Measurements from ENCODE around the gene G2E3. TPM values are rescaled to one million over a fixed set of nuclear protein-coding genes. Genes with fewer than 3 reads are reported as not detected.
A peak's percentile ranks its signal among the peaks of the same experiment; 100 is the strongest.

The G2E3 gene
- total RNA-seq, 1 experiment from 2014 or later, result 31.3 TPM

GRCh38 chr14:30588873-30589272, 29.9 kb downstream of the G2E3 start:
- Mint-ChIP-seq H3K4me3 (ENCODE audit: low read depth, unreplicated experiment) (no peak overlapping the region), H3K9me3 (ENCODE audit: low read depth, unreplicated experiment) (peaks cover 3% of the 10 kb centered on the region), H3K36me3 (ENCODE audit: insufficient read depth, unreplicated experiment) (peaks cover 20% of the 10 kb centered on the region), H3K27ac (ENCODE audit: unreplicated experiment) (no peak overlapping the region), H3K4me1 (ENCODE audit: low read depth, unreplicated experiment) (no peaks in the 10 kb centered on the region), H3K27me3 (ENCODE audit: unreplicated experiment) (no peaks in the 10 kb centered on the region)
- BruUV-seq (replicated peaks), result no TSS peak
- no peak for DNase-seq
- CTCF ChIA-PET, result no interaction called here
- intact Hi-C loops (cut with micrococcal nuclease; ENCODE audit: unreplicated experiment), result no loop called here
- TF ChIP-seq CTCF (IDR thresholded peaks at IDR 0.05; ENCODE audit: unreplicated experiment), result no peak

DNA sequence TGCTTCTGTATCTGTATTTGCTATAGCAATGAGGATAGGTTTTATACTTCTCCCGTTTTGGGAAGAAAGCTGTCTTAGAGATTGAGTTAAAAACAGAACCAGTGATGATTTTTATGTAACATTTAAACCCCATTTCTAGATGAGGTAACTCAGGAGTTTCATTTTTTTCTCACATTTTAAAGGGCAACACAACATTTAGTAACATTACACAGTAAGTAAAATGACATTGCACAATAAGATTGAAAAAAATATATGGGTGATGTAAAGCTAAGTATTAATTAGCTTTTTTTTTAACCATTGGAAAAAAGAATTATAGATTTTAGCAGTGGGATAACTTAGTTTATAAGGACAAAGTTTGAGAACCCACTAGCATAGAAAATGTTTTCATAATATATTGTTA, 38.0 kb downstream of the G2E3 start:
- no peaks in the 10 kb centered on the region for H3K4me1 Mint-ChIP-seq (ENCODE audit: low read depth, unreplicated experiment)
- no peak for TF ChIP-seq CTCF (IDR thresholded peaks at IDR 0.05; ENCODE audit: unreplicated experiment)
- H3K27me3 Mint-ChIP-seq (ENCODE audit: unreplicated experiment), result no peaks in the 10 kb centered on the region
- no peak for DNase-seq
- H3K27ac Mint-ChIP-seq (ENCODE audit: unreplicated experiment), result no peak overlapping the region
- BruUV-seq (replicated peaks), result no TSS peak
- H3K4me3 Mint-ChIP-seq (ENCODE audit: low read depth, unreplicated experiment), result no peak overlapping the region
- intact Hi-C loops (cut with micrococcal nuclease; ENCODE audit: unreplicated experiment), result no loop called here
- no peaks in the 10 kb centered on the region for H3K9me3 Mint-ChIP-seq (ENCODE audit: low read depth, unreplicated experiment)
- H3K36me3 Mint-ChIP-seq (ENCODE audit: insufficient read depth, unreplicated experiment), result peaks cover 9% of the 10 kb centered on the region
- CTCF ChIA-PET, result no interaction called here

DNA sequence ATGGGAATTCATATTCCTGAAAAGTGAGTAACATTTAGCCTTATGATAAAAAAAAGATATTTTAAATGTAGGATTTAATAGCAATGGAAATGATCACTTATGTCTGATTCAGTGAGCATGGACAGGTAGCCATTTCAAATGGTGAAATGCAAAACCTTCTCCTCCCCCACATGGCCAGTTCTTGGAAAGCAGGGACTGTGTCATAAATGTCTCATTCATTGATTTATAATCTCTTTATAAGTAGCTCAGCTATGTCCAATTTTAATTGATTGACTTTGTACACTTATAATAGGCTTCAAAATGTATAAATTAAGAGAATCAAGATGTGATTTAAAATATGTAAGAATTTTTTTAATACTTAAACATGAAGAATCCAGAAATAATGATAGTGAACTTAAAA, 38.5 kb downstream of the G2E3 start:
- intact Hi-C loops (cut with micrococcal nuclease; ENCODE audit: unreplicated experiment), result no loop called here
- H3K9me3 Mint-ChIP-seq (ENCODE audit: low read depth, unreplicated experiment), result no peaks in the 10 kb centered on the region
- H3K27ac Mint-ChIP-seq (ENCODE audit: unreplicated experiment), result no peak overlapping the region
- H3K36me3 Mint-ChIP-seq (ENCODE audit: insufficient read depth, unreplicated experiment), result peaks cover 9% of the 10 kb centered on the region
- TF ChIP-seq CTCF (IDR thresholded peaks at IDR 0.05; ENCODE audit: unreplicated experiment), result no peak
- no peaks in the 10 kb centered on the region for H3K27me3 Mint-ChIP-seq (ENCODE audit: unreplicated experiment)
- no peaks in the 10 kb centered on the region for H3K4me1 Mint-ChIP-seq (ENCODE audit: low read depth, unreplicated experiment)
- CTCF ChIA-PET, result no interaction called here
- BruUV-seq (replicated peaks), result no TSS peak
- DNase-seq, result no peak
- no peak overlapping the region for H3K4me3 Mint-ChIP-seq (ENCODE audit: low read depth, unreplicated experiment)

- intact Hi-C loops (cut with micrococcal nuclease; ENCODE audit: unreplicated experiment), result no loop called here
- Mint-ChIP-seq H3K4me1 (ENCODE audit: low read depth, unreplicated experiment) (no peaks in the 10 kb centered on the region), H3K9me3 (ENCODE audit: low read depth, unreplicated experiment) (no peaks in the 10 kb centered on the region), H3K36me3 (ENCODE audit: insufficient read depth, unreplicated experiment) (peaks cover 9% of the 10 kb centered on the region), H3K27me3 (ENCODE audit: unreplicated experiment) (no peaks in the 10 kb centered on the region), H3K27ac (ENCODE audit: unreplicated experiment) (peak overlapping the region; percentile 65), H3K4me3 (ENCODE audit: low read depth, unreplicated experiment) (no peak overlapping the region)
- CTCF ChIA-PET, result no interaction called here
- no peak for TF ChIP-seq CTCF (IDR thresholded peaks at IDR 0.05; ENCODE audit: unreplicated experiment)
- no peak for DNase-seq
- no TSS peak for BruUV-seq (replicated peaks)
Measured at GRCh38 chr14:30600922-30601918, 42.3 kb downstream of the G2E3 start.

Data from Calu3 (cell line).